ENCODE measurements around the gene GLI1.
"Not testable (repeated sequence)": the region's sequence is repeated elsewhere in the genome, so short reads cannot be mapped to it uniquely, and the experiment has no call there.

GLI1 gene

DNA sequence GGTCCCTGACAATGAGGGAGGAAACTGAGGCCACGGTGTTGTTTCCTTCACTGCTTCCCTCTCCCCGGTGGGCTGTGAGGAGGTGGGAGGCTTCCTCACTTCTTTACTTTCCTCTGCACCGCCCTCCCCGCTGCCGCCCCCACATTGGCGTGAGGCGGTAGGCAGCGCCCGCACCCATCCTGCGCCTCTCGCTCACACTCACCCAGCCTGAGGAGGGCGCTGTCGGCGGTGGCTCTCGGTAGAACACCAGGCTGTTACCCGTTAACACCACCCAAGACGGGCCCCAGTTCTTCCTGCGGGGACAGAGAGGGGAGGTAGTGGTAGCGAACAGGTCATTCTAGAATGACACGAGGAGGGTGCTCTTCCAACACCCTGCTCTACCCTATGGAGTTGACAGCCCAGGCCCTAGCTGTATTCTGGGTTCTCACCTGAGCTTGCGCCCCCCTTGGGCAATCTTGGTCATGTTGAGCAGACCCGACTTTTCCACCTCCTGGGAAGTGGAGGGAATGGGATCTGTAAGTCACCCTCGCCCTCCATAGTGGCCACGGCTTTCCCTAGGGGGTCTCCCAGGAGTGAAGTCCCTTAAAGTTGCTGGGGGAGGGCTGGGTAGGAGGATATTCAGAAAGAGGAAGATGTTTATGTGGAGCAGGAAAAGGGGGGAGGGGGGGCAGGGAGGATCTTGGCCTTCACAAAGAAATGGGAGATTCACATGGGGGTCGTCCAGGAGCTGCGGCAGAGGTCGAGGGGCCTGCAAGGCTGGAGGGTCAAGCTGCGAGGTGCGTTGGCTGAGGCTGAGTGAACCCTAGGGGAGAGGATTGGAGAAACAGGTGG, 16.8 kb downstream of the GLI1 start:
- peak; percentile 79 for DNase-seq (ENCODE audit: low read depth)

DNA sequence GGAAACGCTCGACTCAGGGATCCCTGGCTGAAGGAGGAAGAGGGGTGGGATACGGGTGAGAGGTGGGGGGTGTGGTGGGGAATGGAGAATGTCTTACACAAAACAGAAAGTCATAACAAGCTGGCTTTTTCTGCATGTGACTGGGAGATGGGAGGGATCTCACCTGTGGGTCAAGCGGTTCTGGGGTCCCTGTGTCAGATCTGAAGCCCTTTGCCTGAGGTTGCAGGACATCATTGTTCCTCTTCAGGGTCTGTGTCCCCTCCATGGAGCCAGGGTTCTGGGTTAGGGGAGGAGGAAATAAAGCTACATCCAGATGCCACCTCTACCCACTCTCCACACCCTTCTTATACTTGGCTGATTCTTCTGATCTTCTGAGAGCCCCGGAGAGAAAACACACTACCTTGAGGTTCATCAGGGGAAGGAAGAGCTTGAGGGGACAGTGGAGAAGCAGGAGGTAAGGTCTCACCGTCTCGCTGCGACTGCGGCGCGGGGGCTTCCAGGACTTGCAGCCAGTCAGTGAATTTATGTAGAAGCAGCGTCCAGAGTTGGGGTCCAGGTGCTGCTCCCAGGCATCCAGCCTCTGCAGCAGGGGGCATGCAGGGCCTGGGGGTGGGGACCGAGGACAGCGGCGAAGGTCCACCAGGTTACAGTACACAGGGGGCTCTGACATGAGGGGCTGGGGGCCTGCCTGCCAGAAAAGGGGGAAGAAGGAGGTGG, 17.6 kb downstream of the GLI1 start:
- DNase-seq (ENCODE audit: low read depth): no peak

DNA sequence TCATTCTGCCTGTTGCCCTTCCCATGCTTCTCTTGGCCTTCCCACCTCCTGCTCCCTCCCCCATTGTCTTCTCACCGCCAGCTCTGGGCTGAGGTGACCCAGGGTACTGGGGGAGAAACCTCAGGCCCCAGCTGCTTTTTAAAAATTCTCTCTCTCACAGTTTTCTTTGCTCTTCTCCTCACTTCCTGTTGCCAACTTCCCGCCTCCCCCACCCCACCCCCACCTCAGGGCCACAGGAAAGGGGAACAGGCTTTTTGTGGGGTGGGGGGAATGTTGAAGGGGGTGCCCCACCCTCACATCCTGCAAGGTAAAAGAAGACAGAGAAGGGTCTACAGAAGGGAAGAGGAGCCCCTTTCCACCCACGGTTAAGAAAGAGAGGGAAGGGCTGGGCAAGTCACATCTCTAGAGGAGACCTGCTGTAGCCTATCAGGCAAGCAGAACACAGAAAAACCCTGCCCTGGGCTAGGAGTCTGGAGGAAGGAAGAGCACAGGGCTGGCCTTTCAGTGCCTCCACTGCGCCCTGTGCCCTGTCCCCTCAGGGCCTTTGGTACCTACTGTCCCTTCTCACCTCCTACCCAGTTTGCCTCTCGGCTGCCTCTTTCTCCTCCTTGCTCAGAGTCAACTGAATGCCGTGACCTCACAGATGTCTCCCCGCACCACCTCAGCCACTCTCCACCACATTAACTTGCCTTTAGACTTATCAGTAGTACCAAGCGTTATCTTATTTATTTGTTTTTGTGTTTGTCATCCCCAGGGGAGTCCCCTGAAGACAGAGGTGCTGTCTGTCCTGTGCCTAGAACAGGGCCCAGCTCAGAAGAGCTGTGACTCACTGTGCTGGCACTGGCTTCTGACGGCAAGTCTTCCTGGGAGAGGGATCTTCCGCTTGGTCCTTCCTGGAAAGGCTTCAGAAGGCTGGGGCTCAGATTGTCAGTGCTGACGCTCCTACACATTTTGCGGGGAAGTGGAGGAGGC, 18.4 kb downstream of the GLI1 start:
- DNase-seq (ENCODE audit: low read depth): no peak

DNA sequence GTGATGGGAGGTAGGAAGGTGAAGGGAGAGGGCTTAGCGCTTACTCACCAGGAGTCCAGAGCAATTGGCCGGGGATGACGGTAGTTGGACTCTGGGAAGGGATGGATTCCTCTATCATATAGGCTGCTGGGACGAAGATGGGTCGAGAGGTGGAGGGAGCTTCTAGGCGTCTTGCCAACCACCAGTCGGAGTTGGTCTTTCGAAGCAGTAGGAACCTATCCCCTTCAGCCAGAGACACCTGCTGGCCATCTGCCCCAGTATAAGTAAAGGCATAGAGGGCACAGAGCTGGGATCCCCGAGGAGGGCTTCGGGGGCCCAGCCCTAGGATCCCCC, 19.4 kb downstream of the GLI1 start:
- no peak for DNase-seq (ENCODE audit: low read depth)

DNA sequence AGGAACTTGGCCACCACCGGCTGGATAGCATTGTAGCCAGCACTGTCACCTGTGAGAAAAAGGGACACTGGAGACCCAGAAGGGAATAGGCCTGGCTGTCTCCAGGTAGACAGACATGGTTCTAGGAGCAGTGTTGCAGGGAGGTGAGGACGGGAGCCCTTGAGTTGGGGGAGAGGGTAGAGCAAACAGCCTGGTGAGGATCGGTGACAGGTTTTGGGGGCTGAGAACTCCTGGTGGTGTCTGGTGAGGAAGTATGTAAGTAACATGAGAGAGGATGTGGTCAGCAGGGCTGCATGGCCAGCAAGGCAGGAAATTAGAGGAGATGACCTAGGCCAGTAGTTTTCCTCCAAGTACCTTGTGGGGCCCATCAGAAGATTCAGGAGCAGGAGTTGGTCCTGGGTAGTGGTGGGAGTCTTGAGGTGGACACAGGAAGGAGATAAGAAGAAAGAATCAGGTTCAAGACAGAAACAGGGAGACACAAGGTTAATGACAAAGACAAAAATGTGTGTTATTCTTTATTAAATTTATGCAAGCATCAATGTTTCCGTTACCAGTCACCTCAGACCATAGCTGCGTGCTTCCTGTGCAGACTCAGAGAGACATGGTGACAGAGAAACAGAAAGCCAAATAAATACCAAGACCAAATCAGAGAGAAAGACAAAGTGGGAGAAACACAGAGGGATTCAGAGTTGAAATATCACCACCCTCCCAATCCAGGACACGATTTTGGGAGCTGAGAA, 20.0 kb downstream of the GLI1 start, which contains the start of gene ARHGAP9:
TSS of gene ARHGAP9 (minus strand) at position 491 of the 740 bp plus-strand sequence. CDS start at position 31, 460 bp downstream.
- DNase-seq (ENCODE audit: low read depth): no peak

DNA sequence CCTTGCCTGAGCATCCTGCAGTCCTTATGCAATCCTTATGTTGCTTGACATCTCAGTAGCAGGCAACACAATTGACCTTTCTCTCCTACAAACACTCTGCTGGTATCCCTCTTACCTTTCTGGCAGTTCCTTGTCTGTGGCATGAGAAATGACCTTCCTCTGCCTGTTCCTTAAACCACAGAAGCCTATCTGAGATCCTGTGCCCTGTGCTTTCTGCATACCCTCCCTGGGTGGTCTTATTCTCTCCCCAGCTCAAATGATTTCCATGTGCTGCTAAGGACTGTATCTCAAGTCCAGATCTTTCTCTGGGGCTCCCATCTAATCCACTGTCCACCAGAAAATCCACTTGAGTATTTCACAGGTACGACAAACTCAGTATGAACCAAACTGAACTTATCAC, 22.1 kb downstream of the GLI1 start:
- no peak for DNase-seq (ENCODE audit: low read depth)

DNA sequence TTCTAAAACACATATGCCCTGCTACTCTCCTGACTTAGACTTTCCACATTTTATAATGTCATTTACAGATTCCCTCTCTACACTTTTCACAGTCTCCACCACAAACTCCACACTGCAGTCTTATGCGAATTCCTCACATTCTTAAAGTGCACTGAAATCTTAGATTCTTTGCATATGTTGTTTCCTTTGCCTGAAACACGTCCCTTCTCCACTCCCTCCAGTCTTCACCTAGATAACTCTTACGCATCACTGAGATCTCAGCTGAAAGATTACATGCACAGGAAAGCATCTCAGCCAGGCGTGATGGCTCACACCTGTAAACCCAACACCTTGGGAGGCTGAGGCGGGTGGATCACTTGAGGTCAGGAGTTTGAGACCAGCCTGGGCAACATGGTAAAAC, 23.9 kb downstream of the GLI1 start:
- no peak for DNase-seq (ENCODE audit: low read depth)

DNA sequence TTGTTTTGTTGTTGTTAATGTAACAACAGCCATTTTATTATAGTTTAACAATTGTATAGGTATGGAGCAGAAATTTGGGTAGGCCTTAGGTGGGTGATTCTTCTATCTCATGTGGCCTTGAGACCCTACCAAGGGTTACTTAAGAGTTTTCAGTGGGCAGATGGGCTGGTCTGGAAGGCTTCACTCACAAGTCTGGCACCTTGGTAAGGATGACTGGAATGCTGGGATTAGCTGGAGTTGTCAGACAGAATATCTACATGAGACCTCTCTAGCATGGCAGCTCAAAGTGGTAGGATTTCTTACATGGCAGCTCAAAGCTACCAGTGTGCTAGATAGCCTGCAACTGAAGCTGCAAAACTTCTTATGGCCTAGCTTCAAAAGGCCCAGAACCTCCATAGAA, 26.1 kb downstream of the GLI1 start:
- DNase-seq (ENCODE audit: low read depth): no peak

DNA sequence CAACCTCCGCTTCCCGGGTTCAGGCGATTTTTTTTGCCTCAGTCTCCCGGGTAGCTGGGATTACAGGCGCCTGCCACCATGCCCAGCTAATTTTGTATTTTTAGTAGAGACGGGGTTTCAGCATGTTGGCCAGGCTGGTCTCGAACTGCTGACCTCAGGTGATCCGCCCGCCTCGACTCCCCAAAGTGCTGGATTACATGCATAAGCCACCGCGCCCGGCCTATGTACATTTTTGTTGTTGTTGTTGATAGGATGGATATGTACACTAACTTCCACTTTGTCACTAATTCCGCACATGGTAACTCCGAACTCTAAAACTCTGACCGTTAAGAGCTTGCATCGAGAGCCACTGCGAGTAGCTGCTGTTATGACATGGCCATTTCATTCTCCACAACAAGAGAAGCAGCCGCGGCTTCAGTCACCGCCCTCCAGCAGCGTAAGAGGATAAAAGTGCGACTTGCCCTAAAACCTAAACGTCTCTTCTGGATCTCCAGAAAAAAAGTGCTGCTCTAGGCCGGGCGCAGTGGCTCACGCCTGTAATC, 27.5 kb downstream of the GLI1 start:
- no peak for DNase-seq (ENCODE audit: low read depth)

DNA sequence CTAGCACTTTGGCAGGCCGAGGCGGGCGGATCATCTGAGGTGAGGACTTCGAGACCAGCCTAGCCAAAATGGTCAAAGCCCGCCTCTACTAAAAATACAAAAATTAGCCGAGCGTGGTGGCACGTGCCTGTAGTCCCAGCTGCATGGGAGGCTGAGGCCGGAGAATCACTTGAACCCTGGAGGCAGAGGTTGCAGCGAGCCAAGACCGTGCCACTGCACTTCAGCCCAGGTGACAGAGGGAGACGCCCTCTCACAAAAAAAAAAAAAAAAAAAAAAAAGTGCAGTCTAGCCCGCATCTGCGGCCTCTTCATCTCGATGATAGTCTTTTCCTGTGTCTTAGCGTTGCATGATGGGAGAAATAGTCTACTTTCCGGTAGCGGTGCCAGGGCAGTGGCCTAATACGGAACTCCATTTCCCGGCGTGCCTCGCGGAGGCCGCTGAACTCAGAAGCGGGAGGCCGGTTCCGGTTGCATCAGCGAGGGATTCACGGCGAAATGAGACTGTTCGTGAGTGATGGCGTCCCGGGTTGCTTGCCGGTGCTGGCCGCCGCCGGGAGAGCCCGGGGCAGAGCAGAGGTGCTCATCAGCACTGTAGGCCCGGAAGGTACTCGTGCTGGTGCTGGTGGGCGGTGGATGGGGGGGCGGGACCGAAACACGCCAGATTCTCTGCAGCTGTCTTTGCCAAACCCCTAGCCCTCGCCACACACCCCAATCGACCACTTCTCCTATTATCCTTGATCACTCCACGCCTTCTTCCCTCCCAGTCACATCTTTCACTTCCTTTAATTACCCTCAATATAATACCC, 28.2 kb downstream of the GLI1 start, which contains the start of gene MARS1:
TSS of gene MARS1 (plus strand) at position 472 of the 805 bp plus-strand sequence. CDS start at position 495, 23 bp downstream.
- peak; percentile 89 for DNase-seq (ENCODE audit: low read depth)

DNA sequence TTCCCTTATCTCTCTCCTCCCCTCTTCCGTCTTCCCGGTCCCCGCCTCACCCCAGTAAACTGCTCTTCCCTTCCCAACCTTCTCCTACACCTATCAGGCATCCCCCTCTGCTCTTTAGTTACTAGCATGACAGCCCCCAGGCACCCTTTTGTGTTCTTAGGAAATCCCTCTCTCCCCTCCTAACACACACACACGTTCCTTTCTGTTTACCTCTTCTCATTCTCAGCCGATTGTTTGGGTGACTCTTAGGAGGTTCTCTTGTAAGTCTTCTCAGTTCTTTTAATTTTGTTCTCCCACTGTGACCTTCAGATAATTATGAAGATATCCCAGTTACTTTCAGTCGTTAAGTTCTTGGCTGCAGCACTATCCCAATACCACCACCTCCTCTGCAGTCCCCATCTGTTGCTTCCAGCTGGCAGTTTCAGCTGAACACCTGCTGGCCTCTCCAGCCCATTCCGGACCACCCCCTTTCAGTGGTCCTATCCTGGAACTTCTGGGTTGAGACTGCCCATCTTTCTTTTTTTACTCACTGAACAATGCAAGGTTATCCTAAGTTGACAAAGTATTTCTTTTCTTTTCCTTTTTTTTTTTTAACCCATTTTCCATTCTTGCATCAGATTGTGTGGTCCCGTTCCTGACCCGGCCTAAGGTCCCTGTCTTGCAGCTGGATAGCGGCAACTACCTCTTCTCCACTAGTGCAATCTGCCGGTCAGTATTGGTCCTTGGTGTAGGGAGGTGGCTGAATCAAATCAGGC, 29.0 kb downstream of the GLI1 start:
- DNase-seq (ENCODE audit: low read depth): no peak

DNA sequence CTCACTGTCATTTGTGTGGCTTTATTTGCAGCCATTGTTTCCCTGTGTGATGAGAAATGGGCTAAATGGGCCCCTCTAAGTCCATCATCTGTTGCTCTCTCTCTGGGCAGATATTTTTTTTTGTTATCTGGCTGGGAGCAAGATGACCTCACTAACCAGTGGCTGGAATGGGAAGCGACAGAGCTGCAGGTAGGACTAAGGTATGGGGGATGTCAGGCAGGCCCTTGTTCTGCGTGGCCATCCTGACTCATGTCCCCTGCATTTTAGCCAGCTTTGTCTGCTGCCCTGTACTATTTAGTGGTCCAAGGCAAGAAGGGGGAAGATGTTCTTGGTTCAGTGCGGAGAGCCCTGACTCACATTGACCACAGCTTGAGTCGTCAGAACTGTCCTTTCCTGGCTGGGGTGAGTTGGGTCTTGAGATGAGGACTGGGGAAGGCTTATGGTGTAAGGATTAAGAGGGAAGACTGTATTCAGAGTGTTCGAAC, 29.6 kb downstream of the GLI1 start:
- DNase-seq (ENCODE audit: low read depth): no peak

DNA sequence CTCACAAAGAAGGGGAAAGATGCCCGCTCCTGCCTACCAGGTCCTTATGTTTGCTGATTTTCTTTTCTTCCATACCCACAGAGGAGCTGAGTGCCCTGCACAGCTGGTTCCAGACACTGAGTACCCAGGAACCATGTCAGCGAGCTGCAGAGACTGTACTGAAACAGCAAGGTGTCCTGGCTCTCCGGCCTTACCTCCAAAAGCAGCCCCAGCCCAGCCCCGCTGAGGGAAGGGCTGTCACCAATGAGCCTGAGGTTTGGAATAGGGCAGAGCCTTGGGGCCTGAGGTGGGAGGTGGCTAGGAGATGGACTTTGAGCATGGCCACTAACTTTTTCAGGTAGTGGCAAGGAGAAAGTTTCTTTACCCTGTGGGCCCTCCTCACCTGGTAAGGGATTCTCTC, 30.5 kb downstream of the GLI1 start:
- DNase-seq (ENCODE audit: low read depth): no peak

DNA sequence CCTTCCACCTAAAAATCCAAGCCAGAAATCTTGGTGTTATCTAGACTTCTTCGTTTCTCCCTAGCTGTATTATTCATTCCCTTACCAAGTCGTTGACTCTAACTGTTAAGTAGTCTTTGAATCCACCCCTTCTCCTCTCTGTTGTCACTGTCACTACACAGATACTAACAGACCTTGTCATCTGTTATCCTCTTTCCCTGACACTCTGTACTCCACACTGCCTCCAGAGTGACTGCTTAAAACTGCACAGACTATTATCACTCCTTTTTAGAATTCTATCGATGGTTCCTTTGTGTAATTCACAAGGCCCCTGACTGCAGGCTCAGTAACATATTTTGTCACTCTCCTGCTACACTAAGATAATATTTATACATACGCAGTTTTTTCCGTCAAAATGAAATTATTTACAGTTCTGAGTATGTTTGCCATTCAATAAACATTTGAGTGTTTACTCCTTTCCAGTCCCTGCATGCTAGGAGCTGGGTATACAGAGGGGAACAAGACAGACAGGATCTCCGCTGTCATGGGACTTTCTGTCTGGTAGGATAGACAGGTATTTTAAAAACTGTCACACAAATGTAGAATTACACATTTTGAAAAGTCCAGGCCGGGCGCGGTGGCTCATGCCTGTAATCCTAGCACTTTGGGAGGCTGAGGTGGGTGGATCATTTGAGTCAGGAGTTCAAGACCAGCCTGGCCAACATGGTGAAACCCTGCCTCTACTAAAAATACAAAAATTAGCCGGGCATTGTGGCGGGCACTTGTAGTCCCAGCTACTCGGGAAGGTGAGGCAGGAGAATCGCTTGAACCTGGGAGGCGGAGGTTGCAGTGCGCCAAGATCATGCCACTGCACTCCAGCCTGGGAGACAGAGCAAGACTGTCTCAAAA, 32.1 kb downstream of the GLI1 start:
- DNase-seq (ENCODE audit: low read depth): no peak

DNA sequence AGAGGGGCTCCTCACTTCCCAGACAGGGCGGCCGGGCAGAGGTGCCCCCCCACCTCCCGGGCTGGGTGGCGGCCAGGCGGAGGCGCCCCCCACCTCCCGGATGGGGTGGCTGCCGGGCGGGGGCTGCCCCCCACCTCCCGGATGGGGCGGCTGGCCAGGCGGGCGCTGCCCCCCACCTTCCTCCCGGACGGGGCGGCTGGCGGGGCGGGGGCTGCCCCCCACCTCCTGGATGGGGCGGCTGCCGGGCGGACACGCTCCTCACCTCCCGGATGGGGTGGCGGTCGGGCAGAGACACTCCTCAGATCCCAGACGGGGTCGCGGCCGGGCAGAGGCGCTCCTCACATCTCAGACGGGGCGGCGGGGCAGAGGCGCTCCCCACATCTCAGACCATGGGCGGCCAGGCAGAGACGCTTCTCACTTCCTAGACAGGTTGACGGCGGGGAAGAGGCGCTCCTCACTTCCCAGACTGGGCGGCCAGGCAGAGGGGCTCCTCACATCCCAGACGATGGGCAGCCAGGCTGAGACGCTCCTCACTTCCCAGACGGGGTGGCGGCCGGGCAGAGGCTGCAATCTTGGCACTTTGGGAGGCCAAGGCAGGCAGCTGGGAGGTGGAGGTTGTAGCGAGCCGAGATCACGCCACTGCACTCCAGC, 35.6 kb downstream of the GLI1 start:
- not testable (repeated sequence) for DNase-seq (ENCODE audit: low read depth)

DNA sequence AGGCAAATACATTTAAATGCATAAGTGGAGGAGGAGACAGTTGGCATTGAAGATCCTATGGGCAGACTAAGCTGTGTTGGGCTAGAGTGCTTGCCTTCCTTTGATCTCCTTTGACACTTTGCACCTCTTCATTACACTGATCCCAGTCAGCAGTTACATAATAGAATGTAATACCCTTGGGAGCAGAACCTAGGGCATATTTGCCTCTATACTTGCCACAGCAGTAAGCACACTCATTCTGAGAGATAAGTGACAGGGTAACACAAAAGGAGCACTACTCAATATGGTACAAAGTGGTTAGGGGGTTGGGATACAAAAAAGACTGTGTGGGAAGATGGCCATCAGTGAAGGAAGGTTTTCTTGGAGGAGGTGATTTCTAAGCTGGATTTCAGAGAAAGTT, 37.2 kb downstream of the GLI1 start:
- DNase-seq (ENCODE audit: low read depth): no peak

DNA sequence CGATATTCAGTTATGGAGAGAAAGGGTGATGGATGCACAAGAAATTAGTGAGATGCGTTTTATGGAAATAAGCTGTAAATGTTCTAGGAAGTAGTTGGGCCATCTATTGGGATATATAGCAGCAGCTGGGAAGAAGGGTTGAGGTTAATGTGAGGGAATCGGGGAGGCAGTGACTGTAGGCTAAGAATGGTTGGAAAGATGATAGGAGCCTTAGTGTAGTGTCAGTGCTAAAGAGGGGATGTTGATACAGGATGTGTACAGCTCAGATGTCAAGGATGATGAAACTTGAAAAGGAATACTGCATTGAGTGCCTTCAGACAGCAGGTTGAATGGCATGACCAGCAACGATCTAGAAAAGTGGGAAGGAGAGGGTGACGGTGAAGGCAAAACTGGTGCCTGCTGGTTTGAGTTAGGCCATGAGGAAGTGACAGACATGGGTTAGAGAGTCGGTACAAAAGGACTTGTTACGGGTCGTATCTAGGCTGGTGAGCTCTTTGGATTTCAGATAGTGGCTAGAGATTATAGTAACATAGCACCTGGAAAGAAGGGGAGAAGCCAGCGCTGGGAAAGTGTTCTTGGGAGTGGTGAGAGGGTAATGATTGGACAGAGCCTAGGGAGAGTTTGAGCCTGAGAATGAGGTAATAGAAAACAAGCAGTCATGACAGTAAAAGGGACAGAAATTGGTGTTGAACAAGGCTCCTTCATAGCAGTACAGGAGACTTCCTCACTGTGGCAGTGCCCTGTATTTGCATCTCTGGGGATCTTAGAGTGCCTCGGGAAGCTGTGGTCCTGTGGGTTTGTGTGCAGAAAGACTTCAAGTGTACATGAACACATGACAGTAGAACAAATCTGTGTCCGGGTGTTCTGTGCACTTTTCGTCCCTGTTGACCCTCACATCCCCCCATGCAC, 37.9 kb downstream of the GLI1 start:
- no peak for DNase-seq (ENCODE audit: low read depth)

Measured in activated T-cell treated with anti-CD3 and anti-CD28 coated beads for 48 hours (primary cell).